H9 (cell line): ENCODE results near the gene IL9. TPM values are rescaled to one million over a fixed set of nuclear protein-coding genes. Genes with fewer than 3 reads are reported as not detected.

Experiments used
- DNase-seq: peaks from one replicate; pipeline ENCODE4 v3.0.0-alpha.2; 2017
- H2AFZ ChIP-seq: one replicate; pipeline ENCODE4 v1.6.1; 2013; ENCODE audit warnings: mild to moderate bottlenecking, low read length, control low read depth, moderate library complexity
- H2AK5ac ChIP-seq: 2 replicates; pipeline ENCODE4 v1.6.1; 2013; ENCODE audit warnings: low read length, control low read depth, mixed read lengths; ENCODE audit not compliant: insufficient read length
- H2BK120ac ChIP-seq: one replicate; pipeline ENCODE4 v1.6.1; 2013; ENCODE audit warnings: low read depth, mild to moderate bottlenecking, low read length, control low read depth, inconsistent platforms; ENCODE audit not compliant: poor library complexity, severe bottlenecking
- H2BK12ac ChIP-seq: 2 replicates; pipeline ENCODE4 v1.6.1; 2013; ENCODE audit warnings: low read length, control low read depth, mixed read lengths, low read depth; ENCODE audit not compliant: insufficient read length
- H2BK15ac ChIP-seq: 2 replicates; pipeline ENCODE4 v1.6.1; 2013; ENCODE audit warnings: low read depth, low read length, control low read depth
- H2BK20ac ChIP-seq: one replicate; pipeline ENCODE4 v1.6.1; 2013; ENCODE audit warnings: low read depth, mild to moderate bottlenecking, low read length, control low read depth, inconsistent platforms; ENCODE audit not compliant: poor library complexity, severe bottlenecking
- H2BK5ac ChIP-seq: 2 replicates; pipeline ENCODE4 v1.6.1; 2013; ENCODE audit warnings: low read length, control low read depth, mixed read lengths; ENCODE audit not compliant: insufficient read length
- H3K14ac ChIP-seq: 2 replicates; pipeline ENCODE4 v1.6.1; 2013; ENCODE audit warnings: low read length, control low read depth; ENCODE audit not compliant: insufficient read depth
- H3K18ac ChIP-seq: 2 replicates; pipeline ENCODE4 v1.6.1; 2013; ENCODE audit warnings: low read depth, mild to moderate bottlenecking, mixed read lengths, low read length, control low read depth; ENCODE audit not compliant: insufficient read length
- H3K23ac ChIP-seq: 2 replicates; pipeline ENCODE4 v1.6.1; 2013; ENCODE audit warnings: low read length, control low read depth, mixed read lengths, low read depth; ENCODE audit not compliant: insufficient read length
- H3K23me2 ChIP-seq: 2 replicates; pipeline ENCODE4 v1.6.1; 2013; ENCODE audit warnings: low read depth, mild to moderate bottlenecking, mixed read lengths, low read length, control low read depth; ENCODE audit not compliant: insufficient read length, poor library complexity, severe bottlenecking
- H3K27ac ChIP-seq: 2 replicates; pipeline ENCODE4 v1.5.1; 2013; ENCODE audit warnings: low read length, control low read depth, mixed read lengths, low read depth; ENCODE audit not compliant: insufficient read length
- H3K27me3 ChIP-seq: 2 replicates; pipeline ENCODE4 v1.6.1; 2013; ENCODE audit warnings: low read length, control low read depth, inconsistent platforms; ENCODE audit not compliant: insufficient read depth
- H3K4ac ChIP-seq: 2 replicates; pipeline ENCODE4 v1.6.1; 2013; ENCODE audit warnings: low read depth, mild to moderate bottlenecking, control low read depth, inconsistent platforms, low read length, moderate library complexity
- H3K4me1 ChIP-seq: 2 replicates; pipeline ENCODE4 v1.6.1; 2013; ENCODE audit warnings: low read length, control low read depth, inconsistent platforms; ENCODE audit not compliant: insufficient read depth
- H3K4me2 ChIP-seq: 2 replicates; pipeline ENCODE4 v1.6.1; 2013; ENCODE audit warnings: low read length, control low read depth, mixed read lengths; ENCODE audit not compliant: insufficient read length, insufficient read depth
- H3K56ac ChIP-seq: 2 replicates; pipeline ENCODE4 v1.6.1; 2013; ENCODE audit warnings: low read depth, mild to moderate bottlenecking, mixed read lengths, low read length, control low read depth; ENCODE audit not compliant: insufficient read length
- H3K79me1 ChIP-seq: 2 replicates; pipeline ENCODE4 v1.6.1; 2013; ENCODE audit warnings: low read depth, mild to moderate bottlenecking, moderate library complexity, low read length, control low read depth, inconsistent platforms; ENCODE audit not compliant: insufficient read depth, poor library complexity, severe bottlenecking
- H3K79me2 ChIP-seq: 2 replicates; pipeline ENCODE4 v1.6.1; 2013; ENCODE audit warnings: low read length, control low read depth, inconsistent platforms; ENCODE audit not compliant: insufficient read depth
- H3K9ac ChIP-seq: 2 replicates; pipeline ENCODE4 v1.6.1; 2013; ENCODE audit warnings: low read length, control low read depth, mixed read lengths; ENCODE audit not compliant: insufficient read length; ENCODE audit errors: extremely low read depth
- H3K9me3 ChIP-seq: one replicate; pipeline ENCODE4 v1.6.1; 2013; ENCODE audit warnings: low read depth, low read length, inconsistent platforms; ENCODE audit not compliant: control insufficient read depth
- H3T11ph ChIP-seq: one replicate; pipeline ENCODE4 v1.6.1; 2013; ENCODE audit warnings: mild to moderate bottlenecking, low read length, control low read depth, inconsistent platforms
- H4K20me1 ChIP-seq: one replicate; pipeline ENCODE4 v1.6.1; 2013; ENCODE audit not compliant: control insufficient read depth, insufficient read length, insufficient read depth
- H4K5ac ChIP-seq: 2 replicates; pipeline ENCODE4 v1.6.1; 2013; ENCODE audit warnings: low read depth, mild to moderate bottlenecking, mixed read lengths, low read length, control low read depth; ENCODE audit not compliant: insufficient read length
- H4K8ac ChIP-seq: replicated peaks from 2 replicates; pipeline ENCODE4 v1.6.1; 2013; ENCODE audit warnings: low read length, control low read depth, mixed read lengths, low read depth; ENCODE audit not compliant: insufficient read length
- H4K91ac ChIP-seq: 2 replicates; pipeline ENCODE4 v1.6.1; 2013; ENCODE audit warnings: low read depth, mild to moderate bottlenecking, moderate library complexity, mixed read lengths, low read length, control low read depth; ENCODE audit not compliant: insufficient read length
- H3K27ac Mint-ChIP-seq, 3 experiments: 2 replicates in 2 of 3; 3 replicates in 1 of 3; pipeline ENCODE4 v1.8.0; 2020 to 2021; ENCODE audit warnings: mixed read lengths in 3 of 3, mild to moderate bottlenecking in 1 of 3, moderate library complexity in 1 of 3
- H3K27me3 Mint-ChIP-seq: 2 replicates; pipeline ENCODE4 v1.8.0; 2021; ENCODE audit warnings: low read depth, mild to moderate bottlenecking, moderate library complexity, mixed read lengths
- H3K36me3 Mint-ChIP-seq, 3 experiments: 2 replicates in 2 of 3; 3 replicates in 1 of 3; pipeline ENCODE4 v1.8.0; 2020 to 2021; ENCODE audit warnings: low read depth in 3 of 3, mixed read lengths in 3 of 3; ENCODE audit not compliant: insufficient read depth in 1 of 3
- H3K4me1 Mint-ChIP-seq, 2 experiments: 2 replicates each; pipeline ENCODE4 v1.8.0; 2020; ENCODE audit warnings: mixed read lengths in 2 of 2
- H3K4me3 Mint-ChIP-seq, 2 experiments: 2 replicates in 1 of 2; 3 replicates in 1 of 2; pipeline ENCODE4 v1.8.0; 2020 to 2021; ENCODE audit warnings: mild to moderate bottlenecking in 2 of 2, mixed read lengths in 2 of 2, moderate library complexity in 1 of 2
- H3K9me3 Mint-ChIP-seq, 2 experiments: 2 replicates in 1 of 2; 3 replicates in 1 of 2; pipeline ENCODE4 v1.8.0; 2020; ENCODE audit warnings: mild to moderate bottlenecking in 2 of 2, mixed read lengths in 2 of 2, moderate library complexity in 1 of 2
- total RNA-seq: library from RNA; stranded (reverse); gene quantifications from 2 replicates; pipeline ENCODE4 v1.2.1, GENCODE V29; 2021
- TF ChIP-seq, protein P1 (sequence below): fragments of 200-600 bp; sonication (generic); conservative IDR thresholded peaks from 3 replicates; pipeline ENCODE4 v1.8.0; 2021; ENCODE audit warnings: antibody characterized with exemption, mild to moderate bottlenecking

The IL9 gene
- total RNA-seq, 1 experiment from 2014 or later, result not detected

DNA sequence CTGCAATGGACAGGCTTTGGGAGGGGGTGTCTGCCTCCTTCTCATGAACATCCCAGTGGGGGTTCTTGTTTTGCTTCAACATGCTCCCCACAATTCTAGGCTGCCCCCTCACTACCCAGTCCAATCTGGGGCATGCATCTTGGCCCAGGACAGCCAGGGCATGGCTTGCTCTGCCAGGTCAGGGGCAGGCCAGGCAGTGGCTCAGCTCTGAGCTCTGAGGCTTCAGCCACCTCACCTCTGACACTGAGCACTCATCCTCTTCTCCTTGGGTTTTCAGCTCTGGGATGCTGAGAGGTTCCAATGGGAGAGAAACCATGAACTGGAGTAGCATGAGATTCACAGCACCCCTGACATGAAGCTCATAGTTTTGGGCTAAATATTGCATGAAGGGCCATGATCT, 49.3 kb downstream of the IL9 start:
- no peak for DNase-seq

More for the DNA sequence above, 49.3 kb downstream of the IL9 start:
- no peak overlapping the region for H4K8ac ChIP-seq
- no peak overlapping the region for H2BK5ac ChIP-seq
- H3K18ac ChIP-seq, result no peak overlapping the region
- Mint-ChIP-seq H3K36me3 (no peaks in the 10 kb centered on the region), H3K27me3 (peaks cover 19% of the 10 kb centered on the region), H3K4me1 (no peaks in the 10 kb centered on the region), H3K9me3 (no peaks in the 10 kb centered on the region), H3K4me3 (no peak overlapping the region), H3K27ac (no peak overlapping the region)
- H2BK12ac ChIP-seq, result no peak overlapping the region
- H4K20me1 ChIP-seq, result no peaks in the 10 kb centered on the region
- H3K23ac ChIP-seq, result no peak overlapping the region
- H3K79me2 ChIP-seq, result no peaks in the 10 kb centered on the region
- no peak overlapping the region for H2AK5ac ChIP-seq
- no peak overlapping the region for H3K4me2 ChIP-seq
- TF ChIP-seq, protein P1, sequence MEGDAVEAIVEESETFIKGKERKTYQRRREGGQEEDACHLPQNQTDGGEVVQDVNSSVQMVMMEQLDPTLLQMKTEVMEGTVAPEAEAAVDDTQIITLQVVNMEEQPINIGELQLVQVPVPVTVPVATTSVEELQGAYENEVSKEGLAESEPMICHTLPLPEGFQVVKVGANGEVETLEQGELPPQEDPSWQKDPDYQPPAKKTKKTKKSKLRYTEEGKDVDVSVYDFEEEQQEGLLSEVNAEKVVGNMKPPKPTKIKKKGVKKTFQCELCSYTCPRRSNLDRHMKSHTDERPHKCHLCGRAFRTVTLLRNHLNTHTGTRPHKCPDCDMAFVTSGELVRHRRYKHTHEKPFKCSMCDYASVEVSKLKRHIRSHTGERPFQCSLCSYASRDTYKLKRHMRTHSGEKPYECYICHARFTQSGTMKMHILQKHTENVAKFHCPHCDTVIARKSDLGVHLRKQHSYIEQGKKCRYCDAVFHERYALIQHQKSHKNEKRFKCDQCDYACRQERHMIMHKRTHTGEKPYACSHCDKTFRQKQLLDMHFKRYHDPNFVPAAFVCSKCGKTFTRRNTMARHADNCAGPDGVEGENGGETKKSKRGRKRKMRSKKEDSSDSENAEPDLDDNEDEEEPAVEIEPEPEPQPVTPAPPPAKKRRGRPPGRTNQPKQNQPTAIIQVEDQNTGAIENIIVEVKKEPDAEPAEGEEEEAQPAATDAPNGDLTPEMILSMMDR, result no peak
- no peak overlapping the region for H2BK20ac ChIP-seq
- H3K27ac ChIP-seq, result no peak overlapping the region
- no peak overlapping the region for H2AFZ ChIP-seq
- no peaks in the 10 kb centered on the region for H3K23me2 ChIP-seq
- H3K56ac ChIP-seq, result no peak overlapping the region
- H4K5ac ChIP-seq, result no peak overlapping the region
- H3T11ph ChIP-seq, result no peak overlapping the region
- H3K14ac ChIP-seq, result no peak overlapping the region
- H3K4ac ChIP-seq, result no peak overlapping the region
- H3K9me3 ChIP-seq, result no peaks in the 10 kb centered on the region
- no peak overlapping the region for H2BK120ac ChIP-seq
- no peak overlapping the region for H4K91ac ChIP-seq
- H2BK15ac ChIP-seq, result no peak overlapping the region
- H3K79me1 ChIP-seq, result no peaks in the 10 kb centered on the region
- no peaks in the 10 kb centered on the region for H3K4me1 ChIP-seq
- no peak overlapping the region for H3K9ac ChIP-seq
- no peaks in the 10 kb centered on the region for H3K27me3 ChIP-seq
